Liver (tissue), 3 donors: ENCODE measurements around the gene TMEM234.

ENCODE experiments used
- CTCF ChIP-seq: fragments of 150-350 bp; IDR thresholded peaks from 2 replicates; pipeline ENCODE4 v1.5.1; 2017; ENCODE audit warnings: improper control_type of control experiment, low read depth, low read length; ENCODE audit not compliant: missing input control
- JUND ChIP-seq, 2 donors: IDR thresholded peaks; 2 replicates each; pipeline ENCODE4 v1.6.1; 2016; ENCODE audit warnings: antibody characterized with exemption in 2 of 2
- NR2F2 ChIP-seq: IDR thresholded peaks from 2 replicates; pipeline ENCODE4 v1.6.1; 2016; ENCODE audit warnings: antibody characterized with exemption
- SP1 ChIP-seq: IDR thresholded peaks from 2 replicates; pipeline ENCODE4 v1.6.1; 2018; ENCODE audit warnings: antibody characterized with exemption, mild to moderate bottlenecking
- TAF1 ChIP-seq: conservative IDR thresholded peaks from 2 replicates; pipeline ENCODE4 v1.6.1; 2016; ENCODE audit warnings: antibody characterized with exemption, mild to moderate bottlenecking
- YY1 ChIP-seq: IDR thresholded peaks from 2 replicates; pipeline ENCODE4 v1.6.1; 2016; ENCODE audit warnings: antibody characterized with exemption, mild to moderate bottlenecking
- TF ChIP-seq, protein P1 (sequence below): IDR thresholded peaks from 2 replicates; pipeline ENCODE4 v1.6.1; 2016; ENCODE audit warnings: antibody characterized with exemption
- TF ChIP-seq, protein P2 (sequence below): IDR thresholded peaks from 2 replicates; pipeline ENCODE4 v1.6.1; 2016; ENCODE audit warnings: antibody characterized with exemption
- donor health status: healthy.
- donor health status: healthy.

DNA sequence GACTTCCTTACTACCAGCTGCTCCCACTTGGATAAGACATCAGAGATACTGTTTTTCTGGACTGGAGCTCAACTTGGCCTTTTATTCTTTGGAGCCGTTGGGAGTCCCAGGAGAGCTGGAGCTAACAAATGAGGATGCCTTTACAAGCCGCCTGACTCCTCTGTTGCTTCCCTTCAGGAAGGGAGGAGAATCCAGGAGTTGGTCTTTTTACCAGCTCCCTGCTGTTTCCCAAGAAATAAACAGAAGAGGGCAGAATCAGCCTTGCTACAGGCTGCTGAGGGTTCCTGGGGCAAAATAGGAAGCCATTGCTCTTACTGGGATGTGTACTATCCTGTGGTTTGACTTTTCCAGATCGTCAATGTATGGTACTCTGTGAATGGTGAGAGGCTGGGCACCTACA lies 1.5 kb upstream of the TMEM234 start:
- TF ChIP-seq, protein P1, sequence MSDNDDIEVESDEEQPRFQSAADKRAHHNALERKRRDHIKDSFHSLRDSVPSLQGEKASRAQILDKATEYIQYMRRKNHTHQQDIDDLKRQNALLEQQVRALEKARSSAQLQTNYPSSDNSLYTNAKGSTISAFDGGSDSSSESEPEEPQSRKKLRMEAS = no peak
- TF ChIP-seq CTCF (no peak), NR2F2 (no peak), TAF1 (no peak), SP1 (no peak), YY1 (no peak), JUND (IDR thresholded peaks at IDR 0.05) (no peak)
- TF ChIP-seq, protein P2, sequence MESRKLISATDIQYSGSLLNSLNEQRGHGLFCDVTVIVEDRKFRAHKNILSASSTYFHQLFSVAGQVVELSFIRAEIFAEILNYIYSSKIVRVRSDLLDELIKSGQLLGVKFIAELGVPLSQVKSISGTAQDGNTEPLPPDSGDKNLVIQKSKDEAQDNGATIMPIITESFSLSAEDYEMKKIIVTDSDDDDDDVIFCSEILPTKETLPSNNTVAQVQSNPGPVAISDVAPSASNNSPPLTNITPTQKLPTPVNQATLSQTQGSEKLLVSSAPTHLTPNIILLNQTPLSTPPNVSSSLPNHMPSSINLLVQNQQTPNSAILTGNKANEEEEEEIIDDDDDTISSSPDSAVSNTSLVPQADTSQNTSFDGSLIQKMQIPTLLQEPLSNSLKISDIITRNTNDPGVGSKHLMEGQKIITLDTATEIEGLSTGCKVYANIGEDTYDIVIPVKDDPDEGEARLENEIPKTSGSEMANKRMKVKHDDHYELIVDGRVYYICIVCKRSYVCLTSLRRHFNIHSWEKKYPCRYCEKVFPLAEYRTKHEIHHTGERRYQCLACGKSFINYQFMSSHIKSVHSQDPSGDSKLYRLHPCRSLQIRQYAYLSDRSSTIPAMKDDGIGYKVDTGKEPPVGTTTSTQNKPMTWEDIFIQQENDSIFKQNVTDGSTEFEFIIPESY = no peak
